ENCODE results near the gene TRIM65. TPM values are rescaled to one million over a fixed set of nuclear protein-coding genes. Genes with fewer than 3 reads are reported as not detected.

The TRIM65 gene
- total and polyA plus RNA-seq, 2 of the 13 experiments (the other 11 are each of a cell fraction or from before 2014, with no cell fraction given): 10.3 to 22.4 TPM

GRCh38 chr17:75881678-75882454, 14.9 kb downstream of the TRIM65 start (continued):
- no peak for TF ChIP-seq FOXO4 (CRISPR knock-in tag; conservative IDR thresholded peaks at IDR 0.05)
- no peak for TF ChIP-seq TFE3 (CRISPR knock-in tag; IDR thresholded peaks at IDR 0.05)
- no peak for TF ChIP-seq RCOR2 (CRISPR knock-in tag; IDR thresholded peaks at IDR 0.05)
- 0 out of 2 replicates have a peak, but pooled peaks have one; percentile 3 for TF ChIP-seq SALL1 (CRISPR knock-in tag; IDR thresholded peaks at IDR 0.05)

GRCh38 chr17:75880266-75880665, 16.5 kb downstream of the TRIM65 start:
- BruUV-seq (replicated peaks): no TSS peak
- Histone ChIP-seq H3K4me1 (ENCODE audit: insufficient read depth, low read length) (peaks cover 26% of the 10 kb centered on the region), H3K27me3 (ENCODE audit: control insufficient read depth in 1 of 2, insufficient read depth in 2 of 2, low read length in 2 of 2) (no peaks in the 10 kb centered on the region), H4K20me1 (ENCODE audit: insufficient read depth, low read length) (no peaks in the 10 kb centered on the region), H3K4me3 (replicated peaks in 1 of 3; ENCODE audit: insufficient read depth in 1 of 3, low read depth in 2 of 3, low read length in 3 of 3) (no peak overlapping the region), H3K27ac (ENCODE audit: extremely low read length, insufficient read depth, low read length) (no peak overlapping the region), H2AFZ (ENCODE audit: low read length) (no peak overlapping the region), H3K79me2 (ENCODE audit: insufficient read depth, low read length) (peaks cover 20% of the 10 kb centered on the region), H3K9ac (ENCODE audit: insufficient read depth, low read depth, low read length) (no peak overlapping the region), H3K4me2 (ENCODE audit: low read depth, low read length) (no peak overlapping the region), H3K9me3 (ENCODE audit: low read length) (no peaks in the 10 kb centered on the region), H3K36me3 (replicated peaks in 1 of 2; ENCODE audit: control insufficient read depth in 1 of 2, insufficient read depth in 2 of 2, low read length in 2 of 2) (peaks cover 0 to 4% of the 10 kb centered on the region in 2 experiments; a peak in 2 of 5 replicates)
- WGBS (ENCODE audit: low lambda C conversion rate): 70% methylated on average over 7 of the region's 7 CpGs
- ChIA-PET CTCF (ENCODE audit: low intra/inter-chr PET ratio, low total read pairs) (no interaction called here), POLR2A (interaction anchor here (5.1 to 13.8 kb wide), 4 partner anchors 12 to 23 kb away, joined by 66 to 454 read pairs (median 246); partner anchors contain the start of genes MRPL38, TRIM65 and WBP2)
- in situ Hi-C loops (cut with HindIII; ENCODE audit: extremely low pct_ligation_motif_present, low pct_unique_long_range_greater_than_20kb): no loop called here
- TF ChIP-seq XRCC5 (optimal IDR thresholded peaks at IDR 0.05; ENCODE audit: low read length) (no peak), MAFG (CRISPR knock-in tag; IDR thresholded peaks at IDR 0.05) (no peak)
- FAIRE-seq (no peak), DNase-seq (ENCODE audit: low spot score) (no peak), ATAC-seq (no peak)
- intact Hi-C loops (cut with micrococcal nuclease; ENCODE audit: unreplicated experiment): no loop called here

Data from HepG2 (cell line).